Subcutaneous adipose tissue (tissue), 4 donors: ENCODE data around the gene PKHD1. TPM values are rescaled to one million over a fixed set of nuclear protein-coding genes. Genes with fewer than 3 reads are reported as not detected.

Experiments used
- total RNA-seq, 4 donors: library from RNA; depleted of rRNA; stranded (reverse); fragments of >200 nt; gene quantifications; one replicate each; pipeline ENCODE4 v1.1.0, GENCODE V29; 2016
- TF ChIP-seq, protein P1 (sequence below): fragments of 450-650 bp; IDR thresholded peaks from one replicate; pipeline ENCODE4 v1.5.1; 2016; ENCODE audit warnings: low read depth, mild to moderate bottlenecking, control low read depth, antibody characterized with exemption, moderate library complexity

Gene PKHD1
- total RNA-seq, 4 donors from 2014 or later, result under 0.01 to 1.1 (median 0.35) TPM

DNA sequence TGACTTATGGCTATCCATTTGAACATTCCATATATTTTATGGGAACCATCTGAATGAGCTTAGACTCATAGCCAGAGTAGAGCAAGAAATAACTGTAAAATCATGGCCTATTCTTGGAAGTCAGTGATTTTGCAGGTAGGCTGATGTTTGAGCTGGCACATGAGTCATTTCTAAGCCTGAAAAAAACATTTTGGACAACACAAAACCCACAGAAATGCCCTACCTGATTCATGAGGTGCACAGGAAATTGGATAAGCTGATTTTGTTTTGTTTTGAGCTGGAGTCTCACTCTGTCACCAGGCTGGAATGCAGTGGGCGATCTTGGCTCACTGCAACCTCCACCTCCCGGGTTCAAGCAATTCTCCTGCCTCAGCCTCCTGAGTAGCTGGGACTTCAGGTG lies 443.0 kb downstream of the PKHD1 start:
- TF ChIP-seq, protein P1, sequence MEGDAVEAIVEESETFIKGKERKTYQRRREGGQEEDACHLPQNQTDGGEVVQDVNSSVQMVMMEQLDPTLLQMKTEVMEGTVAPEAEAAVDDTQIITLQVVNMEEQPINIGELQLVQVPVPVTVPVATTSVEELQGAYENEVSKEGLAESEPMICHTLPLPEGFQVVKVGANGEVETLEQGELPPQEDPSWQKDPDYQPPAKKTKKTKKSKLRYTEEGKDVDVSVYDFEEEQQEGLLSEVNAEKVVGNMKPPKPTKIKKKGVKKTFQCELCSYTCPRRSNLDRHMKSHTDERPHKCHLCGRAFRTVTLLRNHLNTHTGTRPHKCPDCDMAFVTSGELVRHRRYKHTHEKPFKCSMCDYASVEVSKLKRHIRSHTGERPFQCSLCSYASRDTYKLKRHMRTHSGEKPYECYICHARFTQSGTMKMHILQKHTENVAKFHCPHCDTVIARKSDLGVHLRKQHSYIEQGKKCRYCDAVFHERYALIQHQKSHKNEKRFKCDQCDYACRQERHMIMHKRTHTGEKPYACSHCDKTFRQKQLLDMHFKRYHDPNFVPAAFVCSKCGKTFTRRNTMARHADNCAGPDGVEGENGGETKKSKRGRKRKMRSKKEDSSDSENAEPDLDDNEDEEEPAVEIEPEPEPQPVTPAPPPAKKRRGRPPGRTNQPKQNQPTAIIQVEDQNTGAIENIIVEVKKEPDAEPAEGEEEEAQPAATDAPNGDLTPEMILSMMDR, result no peak

DNA sequence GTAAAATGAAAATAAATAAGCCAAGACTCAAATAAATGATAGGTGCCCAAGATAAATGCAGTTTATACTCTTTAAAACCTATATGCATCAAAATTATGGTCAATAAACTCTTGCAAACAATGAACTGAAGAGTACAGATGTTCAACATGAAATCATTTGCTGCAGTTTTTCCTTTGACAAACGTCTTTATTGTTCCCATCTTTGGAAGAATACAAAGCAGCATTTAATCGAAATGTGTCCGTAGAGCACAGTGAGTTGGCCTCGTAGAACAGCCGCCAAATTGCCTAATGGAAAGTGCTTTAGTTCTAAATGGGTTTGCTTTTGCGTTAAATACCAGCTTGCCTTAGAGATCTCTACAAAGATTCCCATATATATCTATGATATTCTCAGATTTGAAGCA lies 447.4 kb downstream of the PKHD1 start:
- TF ChIP-seq, protein P1, result no peak

- TF ChIP-seq, protein P1, result no peak
Measured at GRCh38 chr6:51633424-51633823, 454.0 kb downstream of the PKHD1 start.

DNA sequence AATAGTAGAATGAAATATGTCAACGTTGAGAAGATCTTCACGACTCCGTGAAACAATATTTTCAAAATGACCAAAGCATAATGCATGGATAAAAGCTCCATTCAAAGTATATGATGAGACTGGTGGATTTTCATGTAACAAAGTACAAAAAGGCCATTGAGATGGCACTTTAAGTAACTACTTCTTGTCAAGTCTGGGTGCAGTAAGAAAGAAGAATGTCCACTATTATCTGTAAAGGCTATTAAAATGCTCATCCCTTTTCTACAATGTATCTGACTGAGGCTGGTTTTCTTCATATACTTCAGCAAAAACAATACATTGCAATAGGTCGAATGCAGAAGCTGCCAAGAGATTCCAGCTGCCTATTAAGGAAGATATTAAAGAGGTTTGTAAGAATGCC lies 457.4 kb downstream of the PKHD1 start:
- TF ChIP-seq, protein P1, result no peak

DNA sequence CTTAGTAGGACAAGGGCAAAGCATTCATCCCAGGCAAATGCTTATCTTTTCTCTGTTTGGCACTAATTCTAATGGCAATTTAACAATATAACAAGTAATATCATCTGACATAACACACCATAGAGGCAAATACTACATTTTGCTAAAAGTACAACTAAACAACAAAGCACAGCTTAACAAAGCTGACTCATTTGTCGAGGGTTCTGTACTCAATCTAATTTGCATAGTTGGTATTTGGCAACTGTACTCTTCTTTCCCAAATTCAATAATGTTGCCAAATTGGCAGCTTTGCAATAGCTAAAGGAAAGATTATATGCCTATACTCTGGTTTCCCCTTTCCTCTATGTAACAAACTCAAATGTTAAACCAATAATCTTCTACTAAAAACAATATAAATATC lies 461.0 kb downstream of the PKHD1 start:
- TF ChIP-seq, protein P1, result no peak

DNA sequence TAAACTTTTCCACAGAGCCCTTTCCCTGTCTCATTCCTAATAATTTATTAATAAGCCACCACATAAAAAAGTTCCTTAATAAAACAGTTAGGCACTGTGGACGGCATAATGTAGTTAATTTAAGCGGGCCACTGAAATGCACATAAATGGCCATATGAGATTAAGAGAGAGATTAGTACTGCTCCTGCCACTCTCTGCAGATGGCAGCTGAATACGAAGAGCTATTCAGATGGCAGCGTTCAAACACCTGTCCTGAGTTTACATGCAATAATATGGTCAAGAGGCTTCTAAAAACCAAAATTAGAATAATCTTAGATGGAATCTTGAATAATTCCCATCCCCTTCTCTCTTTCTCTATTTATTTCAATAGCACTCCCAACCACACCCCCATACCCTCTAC lies 461.8 kb downstream of the PKHD1 start:
- TF ChIP-seq, protein P1, result no peak

DNA sequence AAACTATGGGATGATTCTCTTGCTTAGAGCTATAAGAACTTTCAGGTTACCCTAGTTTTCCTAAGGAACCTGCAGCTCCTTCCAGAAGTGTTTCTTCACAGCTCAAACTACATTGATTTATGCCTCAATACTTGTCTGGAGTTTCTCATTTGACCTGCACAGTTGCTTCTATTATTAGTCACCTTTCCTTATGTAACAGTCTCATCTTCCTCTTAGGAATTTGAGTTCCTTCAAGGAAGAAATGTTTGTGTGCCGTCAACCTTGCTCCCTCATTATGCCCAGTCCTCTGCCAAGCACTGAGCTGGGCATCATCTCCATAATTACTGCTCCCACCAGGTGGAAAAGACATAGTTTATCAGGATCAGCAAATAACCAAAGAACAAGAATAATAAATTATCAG lies 466.4 kb downstream of the PKHD1 start:
- TF ChIP-seq, protein P1, result no peak
